CD4-positive, alpha-beta T cell (primary cell): ENCODE measurements around the gene BTBD2. TPM values are rescaled to one million over a fixed set of nuclear protein-coding genes. Genes with fewer than 3 reads are reported as not detected.
A peak's percentile ranks its signal among the peaks of the same experiment; 100 is the strongest.

ENCODE experiments used
- ATAC-seq: fragments of 200-7000 bp; cut with Tn5 transposase; one replicate; pipeline ENCODE4 v1.10.0; 2022; ENCODE audit warnings: mild to moderate bottlenecking; ENCODE audit not compliant: poor library complexity
- CTCF ChIA-PET: fragments of 350-600 bp; sonication (Branson Sonifier 250); formaldehyde crosslinking; loops from one replicate; lab custom pipeline; 2021; ENCODE audit warnings: antibody characterized with exemption, inconsistent platforms; lab: Charles Lee
- POLR2A ChIA-PET: fragments of 350-600 bp; sonication (Branson Sonifier 250); formaldehyde crosslinking; loops from one replicate; lab custom pipeline; 2021; ENCODE audit warnings: antibody characterized with exemption, inconsistent platforms; lab: Charles Lee
- DNase-seq, 14 experiments: peaks; one replicate each; pipeline ENCODE4 v3.0.0-alpha.2; 2013 to 2020; ENCODE audit warnings: mixed read lengths in 2 of 14
- H3K27ac ChIP-seq, 2 donors: one replicate each; pipeline versions ENCODE4 v1.5.1 to v1.7.0; 2013; ENCODE audit warnings: low read length in 2 of 2, low read depth in 1 of 2, mild to moderate bottlenecking in 1 of 2
- H3K27me3 ChIP-seq, 2 experiments: 1 replicate in 1 of 2; 2 replicates in 1 of 2; pipeline versions ENCODE4 v1.6.1 to v1.7.0; 2013; ENCODE audit warnings: low read length in 2 of 2, control low read depth in 1 of 2, mild to moderate bottlenecking in 1 of 2, moderate library complexity in 1 of 2; ENCODE audit not compliant: insufficient read depth in 2 of 2, control insufficient read depth in 1 of 2
- H3K36me3 ChIP-seq: one replicate; pipeline ENCODE4 v1.6.1; 2013; ENCODE audit warnings: low read length, control low read depth; ENCODE audit not compliant: insufficient read depth
- H3K4me1 ChIP-seq: one replicate; pipeline ENCODE4 v1.6.1; 2013; ENCODE audit warnings: low read length, control low read depth; ENCODE audit not compliant: insufficient read depth
- H3K4me3 ChIP-seq: one replicate; pipeline ENCODE4 v1.5.1; 2013; ENCODE audit warnings: mild to moderate bottlenecking, low read length, moderate library complexity
- H3K9me3 ChIP-seq, 2 experiments: 1 replicate in 1 of 2; 2 replicates in 1 of 2; pipeline versions ENCODE4 v1.6.1 to v1.7.0; 2013; ENCODE audit warnings: low read length in 2 of 2, mild to moderate bottlenecking in 2 of 2, control low read depth in 1 of 2, moderate library complexity in 1 of 2; ENCODE audit not compliant: control insufficient read depth in 1 of 2, insufficient read depth in 1 of 2
- H3K27ac Mint-ChIP-seq: one replicate; pipeline ENCODE4 v1.8.0; 2020; ENCODE audit warnings: mixed read lengths
- H3K27me3 Mint-ChIP-seq: one replicate; pipeline ENCODE4 v1.8.0; 2021; ENCODE audit warnings: mixed read lengths
- H3K36me3 Mint-ChIP-seq: one replicate; pipeline ENCODE4 v1.8.0; 2021; ENCODE audit warnings: low read depth, mixed read lengths
- H3K4me1 Mint-ChIP-seq: one replicate; pipeline ENCODE4 v1.8.0; 2021; ENCODE audit warnings: low read depth, mixed read lengths
- H3K4me3 Mint-ChIP-seq: one replicate; pipeline ENCODE4 v1.8.0; 2020; ENCODE audit warnings: mild to moderate bottlenecking, mixed read lengths
- H3K9me3 Mint-ChIP-seq: one replicate; pipeline ENCODE4 v1.8.0; 2020; ENCODE audit warnings: mixed read lengths
- intact Hi-C, 2 experiments: fragments of 100-400 bp; cut with DNase I in 1 of 2; cut with micrococcal nuclease in 1 of 2; formaldehyde crosslinking; loops; one replicate each; pipeline versions ENCODE4 v1.15.1 to v1.9.0; 2023 to 2025; cut with DNase I, micrococcal nuclease
- total RNA-seq, 174 experiments: library from RNA in 2 of 174; stranded (reverse) in 2 of 174; gene quantifications; one replicate each; pipeline ENCODE4 v1.2.3 and lab custom pipeline; 2021 to 2026
- TF ChIP-seq, protein P1 (sequence below): fragments of 200-600 bp; IDR thresholded peaks from one replicate; pipeline ENCODE4 v1.8.0; 2022; ENCODE audit warnings: antibody characterized with exemption, mild to moderate bottlenecking

Gene BTBD2
- total RNA-seq, 2 experiments from 2014 or later, result 44.4 to 44.9 TPM

- Mint-ChIP-seq H3K36me3 (peaks cover 19% of the 10 kb centered on the region), H3K4me3 (no peak overlapping the region), H3K27me3 (no peaks in the 10 kb centered on the region), H3K4me1 (no peaks in the 10 kb centered on the region), H3K27ac (no peak overlapping the region), H3K9me3 (no peaks in the 10 kb centered on the region)
- ChIA-PET CTCF (no interaction called here), POLR2A (no interaction called here)
- ATAC-seq, result no peak
- intact Hi-C loops, result no loop called here
- TF ChIP-seq, protein P1, sequence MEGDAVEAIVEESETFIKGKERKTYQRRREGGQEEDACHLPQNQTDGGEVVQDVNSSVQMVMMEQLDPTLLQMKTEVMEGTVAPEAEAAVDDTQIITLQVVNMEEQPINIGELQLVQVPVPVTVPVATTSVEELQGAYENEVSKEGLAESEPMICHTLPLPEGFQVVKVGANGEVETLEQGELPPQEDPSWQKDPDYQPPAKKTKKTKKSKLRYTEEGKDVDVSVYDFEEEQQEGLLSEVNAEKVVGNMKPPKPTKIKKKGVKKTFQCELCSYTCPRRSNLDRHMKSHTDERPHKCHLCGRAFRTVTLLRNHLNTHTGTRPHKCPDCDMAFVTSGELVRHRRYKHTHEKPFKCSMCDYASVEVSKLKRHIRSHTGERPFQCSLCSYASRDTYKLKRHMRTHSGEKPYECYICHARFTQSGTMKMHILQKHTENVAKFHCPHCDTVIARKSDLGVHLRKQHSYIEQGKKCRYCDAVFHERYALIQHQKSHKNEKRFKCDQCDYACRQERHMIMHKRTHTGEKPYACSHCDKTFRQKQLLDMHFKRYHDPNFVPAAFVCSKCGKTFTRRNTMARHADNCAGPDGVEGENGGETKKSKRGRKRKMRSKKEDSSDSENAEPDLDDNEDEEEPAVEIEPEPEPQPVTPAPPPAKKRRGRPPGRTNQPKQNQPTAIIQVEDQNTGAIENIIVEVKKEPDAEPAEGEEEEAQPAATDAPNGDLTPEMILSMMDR, result no peak
- no peaks in the 10 kb centered on the region for H3K27me3 ChIP-seq
- H3K36me3 ChIP-seq, result peaks cover 2% of the 10 kb centered on the region
- no peak overlapping the region for H3K27ac ChIP-seq
- no peaks in the 10 kb centered on the region for H3K4me1 ChIP-seq
- no peaks in the 10 kb centered on the region for H3K9me3 ChIP-seq
- H3K4me3 ChIP-seq, result no peak overlapping the region
- no peak for DNase-seq
Measured at GRCh38 chr19:2003874-2004273, 11.6 kb downstream of the BTBD2 start.

- intact Hi-C loops, result no loop called here
- TF ChIP-seq, protein P1, result no peak
- no peaks in the 10 kb centered on the region for H3K4me1 ChIP-seq
- Mint-ChIP-seq H3K27ac (no peak overlapping the region), H3K4me3 (no peak overlapping the region), H3K27me3 (no peaks in the 10 kb centered on the region), H3K4me1 (peaks cover 7% of the 10 kb centered on the region), H3K36me3 (peaks cover 41% of the 10 kb centered on the region), H3K9me3 (no peaks in the 10 kb centered on the region)
- ChIA-PET POLR2A (interaction anchor here (0.6 kb wide), 1 partner anchor 77 kb away, joined by 4 read pairs; no protein-coding TSS in a partner anchor), CTCF (no interaction called here)
- DNase-seq (no peak), ATAC-seq (no peak)
- H3K27ac ChIP-seq, result no peak overlapping the region
- no peaks in the 10 kb centered on the region for H3K9me3 ChIP-seq
- H3K36me3 ChIP-seq, result peaks cover 22% of the 10 kb centered on the region
- H3K27me3 ChIP-seq, result no peaks in the 10 kb centered on the region
- H3K4me3 ChIP-seq, result no peak overlapping the region
Measured at GRCh38 chr19:1999856-2000515, 15.5 kb downstream of the BTBD2 start.

DNA sequence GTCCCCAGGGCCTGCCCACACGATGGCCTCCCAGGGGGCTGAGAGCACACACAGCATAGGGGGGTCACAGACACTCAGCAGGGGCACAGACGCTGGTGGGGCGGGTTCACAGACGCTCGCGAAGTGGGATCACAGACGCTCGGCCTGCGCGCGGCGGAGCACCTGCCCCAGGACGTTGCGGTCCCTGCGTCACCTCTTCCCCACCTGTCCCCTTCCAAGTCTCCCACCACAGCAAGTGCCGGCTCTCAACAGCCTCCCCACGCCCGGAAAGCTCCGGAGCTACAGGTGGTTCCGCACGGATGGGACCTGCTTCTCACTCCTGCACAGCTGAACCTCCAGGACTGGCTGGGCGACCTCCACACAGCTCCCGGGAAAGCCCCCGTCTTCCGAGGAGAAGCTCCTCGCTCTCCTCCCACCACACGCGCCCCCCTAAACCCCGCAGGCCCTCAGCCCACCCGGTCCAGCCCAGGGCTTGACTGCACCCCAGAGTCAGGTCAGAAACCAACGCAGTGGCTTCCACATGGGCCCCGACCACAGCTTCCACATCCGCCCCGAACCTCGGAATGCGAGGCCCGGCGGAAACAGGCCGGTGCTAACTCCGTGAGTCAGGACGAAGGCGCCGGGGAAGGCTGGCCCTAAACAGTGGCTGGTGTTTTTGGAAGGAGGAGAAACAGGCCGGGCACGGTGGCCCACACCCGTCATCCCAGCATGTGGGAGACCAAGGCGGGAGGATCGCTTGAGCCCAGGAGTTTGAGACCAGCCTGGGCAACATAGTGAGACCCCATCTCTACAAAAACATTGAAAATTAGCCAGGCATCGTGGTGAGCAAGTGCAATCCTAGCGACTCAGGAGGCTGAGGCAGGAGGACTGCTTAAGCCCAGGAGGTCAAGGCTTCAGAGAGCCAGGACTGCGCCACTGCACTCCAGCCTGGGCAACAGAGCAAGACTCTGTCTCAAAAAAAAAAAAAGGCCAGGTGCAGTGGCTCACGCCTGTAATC is 16.5 kb downstream of the BTBD2 start:
- DNase-seq (peak in 1 of 14 experiments; percentile 32), ATAC-seq (no peak)
- ChIA-PET CTCF (no interaction called here), POLR2A (interaction anchor here (0.6 kb wide), 1 partner anchor 76 kb away, joined by 4 read pairs; no protein-coding TSS in a partner anchor)
- H3K4me1 ChIP-seq, result no peaks in the 10 kb centered on the region
- no peaks in the 10 kb centered on the region for H3K27me3 ChIP-seq
- intact Hi-C loops, result no loop called here
- TF ChIP-seq, protein P1, result no peak
- H3K9me3 Mint-ChIP-seq, result no peaks in the 10 kb centered on the region
- peaks cover 22% of the 10 kb centered on the region for H3K36me3 ChIP-seq
- H3K27ac ChIP-seq, result no peak overlapping the region
- H3K4me1 Mint-ChIP-seq, result peaks cover 7% of the 10 kb centered on the region
- no peaks in the 10 kb centered on the region for H3K9me3 ChIP-seq
- H3K4me3 ChIP-seq, result no peak overlapping the region
- H3K36me3 Mint-ChIP-seq, result peaks cover 47% of the 10 kb centered on the region
- no peak overlapping the region for H3K4me3 Mint-ChIP-seq
- H3K27ac Mint-ChIP-seq, result no peak overlapping the region
- H3K27me3 Mint-ChIP-seq, result no peaks in the 10 kb centered on the region
